HepG2 (cell line): ENCODE measurements around the gene TCF20.

Source experiments
- CREB1 ChIP-seq, 2 experiments: fragments of 450-650 bp in 1 of 2; IDR thresholded peaks; 2 replicates each; pipeline ENCODE4 v1.6.1; 2016 to 2017; ENCODE audit warnings: control low read depth in 1 of 2, mild to moderate bottlenecking in 1 of 2, missing compliant biosample characterization in 1 of 2, missing genetic modification characterization in 1 of 2
- FOXM1 ChIP-seq: sonication (generic); formaldehyde crosslinking; IDR thresholded peaks from 2 replicates; pipeline ENCODE4 v1.5.0; 2020; ENCODE audit warnings: missing genetic modification reagents
- MYC ChIP-seq: sonication (generic); formaldehyde crosslinking; IDR thresholded peaks from 2 replicates; pipeline ENCODE4 v1.9.0; 2021; ENCODE audit warnings: missing genetic modification reagents, borderline replicate concordance
- NCOA2 ChIP-seq: sonication (generic); formaldehyde crosslinking; IDR thresholded peaks from 2 replicates; pipeline ENCODE4 v1.8.0; 2022; ENCODE audit warnings: inconsistent platforms
- RNF219 ChIP-seq: sonication (generic); formaldehyde crosslinking; IDR thresholded peaks from 2 replicates; pipeline ENCODE4 v1.5.0; 2020; ENCODE audit warnings: mild to moderate bottlenecking, missing genetic modification reagents
- SP1 ChIP-seq, 2 experiments: fragments of 450-650 bp in 1 of 2; sonication (generic) in 1 of 2; formaldehyde crosslinking in 1 of 2; IDR thresholded peaks; 2 replicates each; pipeline versions ENCODE4 v1.4.0 to v1.6.1; 2016 to 2020; ENCODE audit warnings: missing genetic modification reagents in 1 of 2
- STAT6 ChIP-seq: sonication (generic); formaldehyde crosslinking; IDR thresholded peaks from 2 replicates; pipeline ENCODE4 v1.4.0; 2020; ENCODE audit warnings: missing genetic modification reagents, mild to moderate bottlenecking, borderline replicate concordance
- TARDBP ChIP-seq: sonication (generic); formaldehyde crosslinking; IDR thresholded peaks from 2 replicates; pipeline ENCODE4 v1.8.0; 2022; ENCODE audit warnings: mild to moderate bottlenecking, missing genetic modification reagents
- THRA ChIP-seq: sonication (generic); formaldehyde crosslinking; IDR thresholded peaks from 2 replicates; pipeline ENCODE4 v1.4.0; 2020; ENCODE audit warnings: missing genetic modification reagents, borderline replicate concordance
- ZBED4 ChIP-seq: sonication (generic); formaldehyde crosslinking; IDR thresholded peaks from 2 replicates; pipeline ENCODE4 v1.4.0; 2020; ENCODE audit warnings: missing genetic modification reagents, borderline replicate concordance
- ZNF414 ChIP-seq: sonication (generic); formaldehyde crosslinking; IDR thresholded peaks from 2 replicates; pipeline ENCODE4 v1.5.0; 2020; ENCODE audit warnings: missing genetic modification reagents
- ZNF670 ChIP-seq: sonication (generic); formaldehyde crosslinking; IDR thresholded peaks from 2 replicates; pipeline ENCODE4 v1.8.0; 2022; ENCODE audit warnings: mild to moderate bottlenecking, missing genetic modification reagents, borderline replicate concordance
- ZNF7 ChIP-seq: IDR thresholded peaks from 2 replicates; pipeline ENCODE4 v1.6.1; 2016; ENCODE audit warnings: missing biosample characterization, missing genetic modification reagents

- TF ChIP-seq SP1 (IDR thresholded peaks at IDR 0.05) = no peak
- TF ChIP-seq SP1 (CRISPR knock-in tag; IDR thresholded peaks at IDR 0.05) = no peak
- TF ChIP-seq TARDBP (CRISPR knock-in tag) = no peak
- TF ChIP-seq ZNF7 (CRISPR knock-in tag) = no peak
- no peak for TF ChIP-seq STAT6
- no peak for TF ChIP-seq ZNF414
- no peak for TF ChIP-seq ZBED4 (CRISPR knock-in tag)
- TF ChIP-seq NCOA2 (CRISPR knock-in tag) = no peak
- no peak for TF ChIP-seq FOXM1
- no peak for TF ChIP-seq MYC (CRISPR knock-in tag)
- TF ChIP-seq CREB1 (IDR thresholded peaks at IDR 0.05) = no peak
- no peak for TF ChIP-seq CREB1 (CRISPR knock-in tag; IDR thresholded peaks at IDR 0.05)
- TF ChIP-seq ZNF670 (CRISPR knock-in tag) = no peak
- no peak for TF ChIP-seq THRA
- no peak for TF ChIP-seq RNF219 (CRISPR knock-in tag)
Observed at GRCh38 chr22:42284643-42285181, 14.3 kb upstream of the TCF20 start.
